ENCODE results near the gene CD9.

The CD9 gene

DNA sequence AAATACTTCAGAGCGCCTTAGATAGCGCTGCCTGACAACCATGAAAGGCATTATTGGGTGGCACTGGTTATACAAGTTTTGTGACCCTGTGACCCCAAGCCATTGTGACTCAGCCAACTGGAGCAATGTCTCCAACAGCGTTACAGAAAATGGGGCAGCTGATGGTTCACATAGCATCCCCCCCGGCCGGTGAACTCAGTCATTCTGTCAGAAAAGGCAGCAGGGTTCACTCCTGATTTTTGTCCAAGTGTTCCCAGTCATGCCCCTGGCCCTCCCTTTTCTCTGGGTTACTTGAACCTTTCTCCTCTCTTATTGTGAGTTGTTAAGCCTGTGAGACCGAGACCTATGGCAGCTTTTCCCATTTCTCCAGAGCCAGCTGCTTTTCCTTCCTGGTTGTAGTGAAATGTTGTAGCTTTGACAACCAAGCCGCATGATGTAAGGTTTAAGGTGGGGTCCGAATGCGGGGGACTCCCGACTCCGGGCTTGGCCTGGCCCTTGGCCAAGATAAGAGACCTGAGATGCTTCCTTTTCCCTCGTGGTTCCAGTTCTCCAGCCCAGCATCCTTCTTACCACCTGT, 22.0 kb downstream of the CD9 start:
- no peak for DNase-seq

DNA sequence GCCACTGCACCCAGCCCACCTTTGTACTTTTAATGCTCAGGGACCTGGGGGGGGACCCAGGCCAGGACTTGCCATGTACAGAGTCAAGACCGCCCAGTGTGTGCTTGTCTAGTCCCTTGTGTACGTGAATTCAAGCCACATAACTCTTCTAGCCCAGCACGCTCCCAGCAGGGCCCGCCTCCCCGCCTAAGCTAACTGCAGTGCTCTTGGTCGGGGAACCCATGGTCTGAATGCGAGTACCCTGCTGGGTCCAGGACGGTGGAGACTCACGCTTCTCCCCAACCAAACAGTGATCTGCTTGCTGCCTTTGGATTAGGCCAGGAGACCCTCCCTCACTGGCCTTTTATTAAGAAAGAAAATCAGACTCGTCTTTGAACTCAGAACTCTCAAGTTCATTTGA, 23.3 kb downstream of the CD9 start:
- no peak for DNase-seq

DNA sequence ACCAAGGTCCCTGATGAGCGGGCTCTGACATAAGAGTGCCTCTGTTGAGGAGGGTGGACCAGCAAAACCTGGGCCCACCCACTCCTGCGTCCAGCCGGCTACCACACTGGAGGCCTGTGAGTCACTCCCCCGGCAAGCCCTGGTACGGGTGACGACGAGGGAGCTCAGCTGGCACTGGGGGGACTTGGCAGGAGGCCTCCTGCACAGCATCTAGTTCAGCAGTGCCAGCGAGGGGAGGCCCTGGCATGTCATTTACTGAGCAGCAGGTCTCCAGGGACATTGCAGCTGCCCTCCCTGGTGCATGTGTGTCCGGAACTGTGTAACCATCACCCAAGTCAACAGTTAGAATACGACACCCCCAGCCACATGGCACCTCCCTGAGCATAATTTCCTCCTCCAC, 24.4 kb downstream of the CD9 start:
- DNase-seq: no peak

DNA sequence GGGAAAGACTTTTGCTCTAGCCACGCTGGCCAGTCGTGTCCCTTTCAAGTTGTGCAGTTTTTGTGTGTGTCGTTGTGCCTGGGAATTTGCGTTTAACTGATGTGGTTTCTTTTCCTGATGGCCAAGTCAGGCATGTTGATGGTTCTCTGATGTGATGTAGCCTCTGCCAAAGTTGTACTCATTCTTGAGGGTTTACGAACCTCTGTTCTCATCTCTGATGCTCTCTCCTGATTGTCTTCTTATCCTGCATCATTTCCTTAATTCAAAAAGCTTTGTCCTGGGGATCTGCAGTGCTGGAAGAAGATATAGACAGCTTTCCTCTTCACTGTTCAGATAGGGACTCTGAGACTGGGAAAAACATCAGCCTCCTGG, 25.4 kb downstream of the CD9 start:
- DNase-seq: no peak

DNA sequence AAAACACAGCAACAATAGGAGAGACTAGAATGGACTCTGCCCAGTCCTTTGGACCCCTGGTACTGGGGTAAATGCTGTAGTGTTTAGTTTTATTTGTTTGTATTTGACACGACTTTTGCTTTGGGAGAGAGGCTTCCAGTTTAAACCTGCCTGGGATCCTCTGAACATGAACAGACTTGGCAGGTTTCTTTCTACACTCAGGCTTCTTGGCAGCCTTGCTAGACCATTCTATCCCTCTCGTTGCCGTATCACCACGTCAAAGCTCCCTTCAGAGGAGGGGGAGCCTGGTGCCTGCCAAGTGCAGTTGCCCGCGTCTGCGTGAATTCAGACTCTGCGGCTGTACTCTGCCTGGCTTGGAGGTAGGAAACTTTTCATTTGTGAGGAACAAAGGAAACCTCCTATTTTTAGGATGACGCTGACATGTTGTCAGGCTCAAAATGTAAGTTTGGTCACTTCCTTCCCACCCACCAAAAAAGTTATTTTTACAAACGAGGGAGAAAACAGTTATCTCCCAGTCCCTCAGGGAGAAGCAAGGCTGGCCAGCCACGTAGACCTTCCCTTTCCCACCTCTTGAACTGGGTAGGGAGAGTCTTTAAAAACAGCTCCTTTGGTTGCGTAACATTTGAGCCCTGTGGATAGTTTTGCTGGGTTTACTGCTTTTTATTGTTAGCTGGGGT, 25.9 kb downstream of the CD9 start:
- no peak for DNase-seq

DNA sequence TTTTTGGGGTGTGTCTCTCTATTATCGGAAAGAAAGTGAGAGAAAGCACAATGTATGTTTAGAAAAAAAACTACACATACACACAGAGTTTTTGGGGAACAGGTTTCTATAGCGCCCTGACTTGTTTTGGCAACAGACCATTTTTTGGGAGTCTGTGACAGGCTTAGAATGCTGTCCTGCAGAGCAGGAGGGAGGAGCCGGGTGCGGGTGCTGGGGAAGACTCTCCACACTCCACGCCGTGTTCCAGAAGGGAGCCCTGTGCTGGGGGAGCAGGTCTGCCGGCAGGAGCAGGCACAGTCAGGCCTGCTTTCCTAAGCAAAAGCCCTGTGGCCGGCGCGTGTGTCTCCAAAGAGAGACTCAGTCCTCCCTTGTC, 26.5 kb downstream of the CD9 start:
- DNase-seq: no peak

DNA sequence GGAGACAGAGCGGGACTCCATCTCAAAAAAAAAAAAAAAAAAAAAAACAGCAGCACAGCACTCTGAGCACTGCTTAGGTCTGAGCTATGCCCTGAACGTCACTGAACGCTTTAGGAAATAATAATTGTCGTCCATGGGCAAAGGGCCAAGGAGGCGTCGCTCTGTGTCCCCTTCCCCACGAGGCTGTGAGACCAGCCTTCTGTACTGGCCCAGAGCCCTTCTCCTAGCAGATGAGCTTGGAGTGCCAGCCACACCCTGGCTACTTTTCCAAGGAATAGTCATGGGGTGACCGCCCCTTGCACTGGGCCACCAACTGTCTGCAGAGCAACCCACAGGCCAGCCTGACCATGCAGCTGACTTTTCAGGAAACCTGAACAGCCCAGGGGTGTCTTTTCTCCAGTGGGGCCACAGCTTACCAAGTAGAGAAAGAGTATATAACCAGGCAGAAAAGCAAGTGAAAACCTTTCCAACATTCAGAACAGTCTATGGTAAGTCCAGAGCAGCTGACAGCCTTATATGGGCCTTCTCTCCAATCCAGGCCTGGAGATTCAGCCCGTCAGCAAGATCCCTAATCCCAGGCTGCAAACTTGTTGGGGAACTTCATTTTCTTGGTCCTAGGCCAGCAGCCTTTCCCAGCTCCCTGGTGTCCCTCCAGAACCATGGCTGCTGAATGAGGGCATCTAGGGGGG, 28.5 kb downstream of the CD9 start:
- no peak for DNase-seq

DNA sequence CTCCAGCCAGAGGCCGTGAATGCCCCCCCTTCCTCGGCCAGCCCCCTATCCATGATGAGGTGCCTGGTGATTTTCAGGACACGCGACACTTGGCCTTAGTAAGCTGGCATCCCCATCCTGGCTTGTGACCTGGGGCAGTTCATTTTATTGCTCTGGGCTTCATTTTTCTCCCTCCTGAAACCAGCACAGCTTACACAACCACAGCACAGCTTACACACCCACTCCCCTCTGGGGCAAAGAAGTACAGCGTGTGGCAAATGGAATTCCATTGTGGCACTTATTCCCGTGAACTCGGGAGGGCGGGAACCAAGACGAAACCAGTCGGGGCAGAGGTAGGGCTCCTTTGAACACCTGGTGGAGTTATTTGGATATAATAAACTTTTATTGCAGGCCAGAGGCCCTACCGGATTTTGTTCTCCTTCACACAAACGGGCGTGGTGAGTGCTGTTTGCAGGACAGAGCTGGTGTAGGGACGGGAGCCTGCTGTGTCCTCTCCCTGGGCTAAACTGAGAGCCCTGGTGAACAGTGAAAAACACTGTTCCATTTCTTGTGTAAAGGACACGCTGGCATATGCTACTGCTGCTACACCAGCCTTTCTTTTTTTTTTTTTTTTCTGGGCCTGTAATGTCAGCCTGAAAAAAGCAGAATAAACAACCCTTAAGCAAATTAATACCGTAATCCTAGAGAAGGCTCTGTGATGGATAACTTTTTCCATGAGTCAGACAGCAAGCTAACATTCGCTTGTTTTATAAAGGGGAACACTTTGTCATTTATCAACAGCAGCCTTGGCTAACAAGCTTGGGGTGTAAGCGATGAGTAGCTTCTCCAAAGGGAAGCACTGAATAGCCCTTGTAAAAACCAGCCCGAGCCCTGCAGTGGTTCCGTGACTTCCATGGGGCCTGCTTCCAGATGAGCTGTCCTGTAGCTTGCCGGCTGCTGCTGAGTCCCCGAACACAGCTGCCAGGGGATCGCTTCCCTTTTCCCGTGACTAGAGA, 29.3 kb downstream of the CD9 start:
- no peak for DNase-seq

DNA sequence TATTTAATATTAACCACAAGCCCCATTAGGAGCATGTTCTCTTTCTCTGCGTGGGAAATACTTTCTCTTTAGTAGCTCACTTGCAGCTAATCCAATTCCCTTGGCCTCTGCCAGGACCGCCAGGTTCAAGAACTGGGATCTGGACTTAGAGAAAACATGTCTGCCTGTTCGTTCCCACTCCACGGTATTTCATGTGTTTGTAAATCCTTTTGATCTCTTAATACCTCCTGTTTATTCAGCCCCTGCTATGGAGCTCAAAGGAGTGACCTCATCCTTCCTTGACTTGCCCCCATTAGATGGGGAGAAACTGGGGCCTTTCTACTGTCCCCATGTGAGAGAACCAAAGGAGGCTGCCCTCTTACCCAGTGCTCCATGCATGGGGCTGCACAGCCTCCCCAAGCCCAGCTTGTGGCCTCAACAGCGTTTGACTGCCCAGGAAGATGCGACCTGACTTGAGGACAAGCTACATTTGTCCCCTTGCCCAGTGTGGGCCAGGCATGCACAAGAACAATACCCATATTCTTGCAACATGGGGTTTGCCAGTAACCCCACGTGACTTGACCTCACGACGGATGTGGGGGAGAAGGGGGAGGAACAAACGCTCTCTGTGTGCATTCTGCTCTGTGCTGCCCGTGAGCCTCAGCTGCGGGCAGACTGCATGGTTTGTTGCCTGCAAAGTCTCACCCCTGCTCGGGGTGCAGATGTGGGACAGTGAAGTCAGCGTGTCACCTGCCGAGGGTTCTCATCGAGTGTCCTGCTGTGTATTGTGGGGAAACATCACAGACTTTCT, 30.3 kb downstream of the CD9 start:
- DNase-seq: no peak

DNA sequence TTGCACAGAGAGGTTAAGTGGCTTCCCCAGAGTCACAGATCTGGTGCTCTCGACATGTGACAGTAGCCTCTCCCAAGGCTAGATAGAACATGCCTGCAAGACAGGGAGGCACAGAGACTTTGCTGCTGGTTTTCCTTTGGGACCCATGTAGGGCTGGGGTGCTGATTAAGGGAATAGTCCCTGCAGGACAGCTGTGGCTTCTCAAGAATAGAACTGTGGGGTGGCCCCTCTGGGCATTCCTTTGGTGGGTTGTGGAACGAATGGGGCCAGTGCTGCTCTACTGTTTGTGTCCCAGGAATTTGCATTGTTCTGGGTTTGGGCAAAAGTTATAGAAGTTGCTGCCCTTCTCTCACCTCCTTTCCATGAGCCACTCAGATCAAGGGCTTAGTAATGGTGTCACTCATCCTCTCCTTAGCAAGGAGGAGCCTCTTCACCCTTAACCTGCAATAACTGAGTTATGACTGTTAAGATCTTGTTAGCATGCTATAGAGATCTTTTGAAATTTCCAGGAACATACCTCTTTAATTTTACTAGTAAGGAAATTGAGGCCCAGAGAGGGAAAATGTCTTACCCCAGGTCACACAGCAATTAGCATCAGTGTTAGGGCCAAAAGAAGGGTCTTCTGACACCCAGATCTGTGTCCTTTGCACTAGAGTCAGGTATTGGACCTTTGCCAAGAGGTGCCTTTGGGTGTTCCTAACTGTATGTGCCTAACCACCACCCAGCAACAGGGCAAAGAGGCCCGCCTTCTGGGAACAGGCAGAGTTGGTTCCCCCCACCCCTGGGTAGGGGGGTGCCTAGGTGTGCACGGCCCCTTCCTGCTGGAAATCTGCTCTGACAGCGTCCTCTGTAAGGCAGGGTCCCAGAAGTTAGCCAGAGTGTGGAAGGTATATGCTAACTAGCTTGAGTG, 31.4 kb downstream of the CD9 start:
- no peak for DNase-seq

DNA sequence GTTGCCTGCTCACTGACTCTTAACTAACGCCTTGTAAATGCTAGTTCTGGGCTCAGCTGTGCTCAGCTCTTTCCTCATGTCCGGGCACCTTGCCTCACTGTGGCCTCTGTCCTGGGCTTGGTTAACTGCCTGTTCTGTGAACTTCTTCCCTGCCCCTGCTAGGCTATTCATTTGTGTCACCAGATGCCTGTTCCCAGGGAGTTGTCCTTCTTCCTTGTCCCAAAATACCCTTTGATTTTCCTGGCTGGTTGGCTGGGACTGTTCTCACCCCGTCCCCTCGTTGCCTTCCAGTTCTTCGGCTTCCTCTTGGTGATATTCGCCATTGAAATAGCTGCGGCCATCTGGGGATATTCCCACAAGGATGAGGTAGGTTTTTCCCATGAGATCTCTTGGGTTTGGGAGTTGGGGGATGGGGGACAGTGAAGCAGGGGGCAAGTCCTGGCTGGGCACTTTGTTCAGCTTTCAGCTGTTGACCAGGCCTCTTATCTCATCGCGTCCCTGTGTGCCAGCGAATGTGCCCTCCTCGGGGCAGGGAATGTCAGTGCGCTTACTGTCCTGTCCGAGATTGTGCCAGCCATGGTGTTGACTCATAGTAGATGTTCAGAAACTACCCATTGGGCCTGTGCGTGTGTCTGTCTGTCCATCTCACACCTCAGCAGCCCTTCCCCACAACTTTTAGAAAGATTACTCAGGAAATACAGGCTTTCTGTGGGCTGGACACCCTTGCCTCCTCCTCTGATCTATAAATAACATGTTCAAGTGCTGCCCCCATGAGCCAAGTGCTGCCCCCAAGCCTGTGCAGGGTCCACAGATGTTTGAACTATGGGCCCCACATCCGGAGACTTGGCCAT, 33.1 kb downstream of the CD9 start:
- DNase-seq: no peak

DNA sequence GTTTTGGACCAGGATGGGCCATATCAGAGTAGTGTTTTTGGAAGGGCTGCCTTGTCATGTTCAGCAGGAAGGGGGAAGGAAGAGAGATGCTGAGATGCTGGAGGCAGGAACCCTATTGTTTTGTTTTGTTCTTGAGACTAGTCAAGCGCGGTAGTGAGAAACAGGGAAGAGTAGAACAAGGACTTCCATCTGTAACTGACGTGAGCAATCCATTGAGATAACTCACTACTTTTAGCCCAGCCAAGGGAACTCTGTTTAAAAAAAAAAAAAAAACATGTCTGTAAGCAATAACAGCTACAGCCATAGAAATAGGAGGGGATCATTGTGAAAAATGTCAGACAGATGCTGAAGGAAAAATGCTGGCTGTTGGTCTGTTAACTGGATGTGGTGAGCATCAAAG, 34.0 kb downstream of the CD9 start:
- no peak for DNase-seq

DNA sequence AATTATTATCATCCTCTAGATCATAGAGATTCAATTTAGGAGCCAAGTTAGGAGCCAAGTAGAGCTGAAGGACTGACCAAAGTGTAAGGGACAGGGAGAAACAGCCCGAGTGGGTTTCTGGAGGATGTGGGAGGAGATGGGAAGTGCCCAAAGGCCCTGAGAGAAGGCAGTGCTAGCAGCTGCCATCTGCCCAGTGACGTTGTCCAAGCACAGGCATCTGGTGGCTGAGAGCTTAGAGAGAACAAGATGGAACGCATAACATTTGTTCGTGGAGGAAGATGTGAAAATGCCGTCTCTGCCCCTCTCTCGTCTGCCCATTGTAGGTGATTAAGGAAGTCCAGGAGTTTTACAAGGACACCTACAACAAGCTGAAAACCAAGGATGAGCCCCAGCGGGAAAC, 34.7 kb downstream of the CD9 start:
- DNase-seq: no peak

DNA sequence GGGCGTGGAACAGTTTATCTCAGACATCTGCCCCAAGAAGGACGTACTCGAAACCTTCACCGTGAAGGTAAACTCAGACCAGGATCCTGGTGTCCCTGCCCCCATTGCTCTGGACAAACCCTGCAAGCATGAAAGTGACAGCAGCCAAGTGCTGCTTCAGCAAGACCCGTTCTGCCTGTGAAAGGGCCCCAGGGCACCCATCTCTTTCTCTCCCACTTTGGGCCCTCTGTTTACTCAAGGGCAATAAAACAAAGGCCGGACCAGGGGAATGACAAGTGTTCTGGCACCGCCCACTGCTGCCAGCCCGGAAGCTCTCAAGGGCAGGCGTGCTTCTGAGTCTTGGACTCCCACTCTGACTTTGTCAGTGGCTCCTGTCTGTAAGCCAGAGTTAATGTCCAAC, 35.3 kb downstream of the CD9 start:
- DNase-seq: no peak

DNA sequence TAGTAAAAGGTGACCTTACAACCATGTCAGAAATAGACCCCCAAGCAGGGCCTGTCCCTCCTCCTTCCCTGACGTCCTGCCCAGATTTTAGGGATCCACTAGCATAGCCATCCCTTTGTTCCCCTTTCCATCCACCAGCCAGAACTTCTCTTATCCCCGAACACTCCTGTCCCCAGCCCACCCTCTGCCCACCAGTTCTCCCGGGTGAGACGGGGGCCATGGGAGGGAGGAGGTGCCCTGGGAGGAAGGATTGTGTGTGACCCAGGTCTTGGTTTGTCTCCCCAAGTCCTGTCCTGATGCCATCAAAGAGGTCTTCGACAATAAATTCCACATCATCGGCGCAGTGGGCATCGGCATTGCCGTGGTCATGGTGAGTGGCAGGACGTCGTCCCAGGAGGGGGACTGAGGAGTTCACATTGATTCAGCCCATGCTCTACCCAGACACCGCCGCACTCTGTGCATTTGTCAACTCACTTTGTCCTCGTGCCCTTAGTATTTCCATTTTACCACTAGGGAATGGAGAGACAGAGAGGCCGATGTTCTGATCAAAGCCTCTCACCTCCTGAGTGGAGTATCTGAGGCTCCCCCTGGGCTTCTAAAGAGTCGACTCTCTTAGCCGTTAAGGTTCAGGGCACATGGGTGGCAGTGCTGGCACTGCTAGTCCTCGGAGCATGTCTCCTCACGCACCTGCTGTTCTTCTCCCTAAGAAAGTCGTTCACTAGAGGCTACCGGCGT, 35.9 kb downstream of the CD9 start:
- no peak for DNase-seq

DNA sequence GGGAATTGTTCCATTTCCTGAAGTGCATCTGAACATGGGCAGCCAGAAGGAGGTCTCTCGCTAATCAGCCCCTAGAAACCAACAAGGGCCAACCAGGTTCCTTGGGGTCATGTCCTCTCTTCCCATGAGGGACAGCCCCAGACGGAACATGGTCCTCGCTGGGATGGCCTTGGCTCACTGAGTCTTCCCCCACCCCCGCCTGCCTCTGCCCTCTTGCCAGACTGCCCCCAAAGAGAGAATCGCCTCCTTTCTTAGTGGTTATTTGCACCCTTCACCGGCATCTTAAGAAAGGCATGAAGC, 36.4 kb downstream of the CD9 start:
- no peak for DNase-seq

DNA sequence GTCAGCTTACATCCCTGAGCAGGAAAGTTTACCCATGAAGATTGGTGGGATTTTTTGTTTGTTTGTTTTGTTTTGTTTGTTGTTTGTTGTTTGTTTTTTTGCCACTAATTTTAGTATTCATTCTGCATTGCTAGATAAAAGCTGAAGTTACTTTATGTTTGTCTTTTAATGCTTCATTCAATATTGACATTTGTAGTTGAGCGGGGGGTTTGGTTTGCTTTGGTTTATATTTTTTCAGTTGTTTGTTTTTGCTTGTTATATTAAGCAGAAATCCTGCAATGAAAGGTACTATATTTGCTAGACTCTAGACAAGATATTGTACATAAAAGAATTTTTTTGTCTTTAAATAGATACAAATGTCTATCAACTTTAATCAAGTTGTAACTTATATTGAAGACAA, 37.6 kb downstream of the CD9 start:
- no peak for DNase-seq

DNA sequence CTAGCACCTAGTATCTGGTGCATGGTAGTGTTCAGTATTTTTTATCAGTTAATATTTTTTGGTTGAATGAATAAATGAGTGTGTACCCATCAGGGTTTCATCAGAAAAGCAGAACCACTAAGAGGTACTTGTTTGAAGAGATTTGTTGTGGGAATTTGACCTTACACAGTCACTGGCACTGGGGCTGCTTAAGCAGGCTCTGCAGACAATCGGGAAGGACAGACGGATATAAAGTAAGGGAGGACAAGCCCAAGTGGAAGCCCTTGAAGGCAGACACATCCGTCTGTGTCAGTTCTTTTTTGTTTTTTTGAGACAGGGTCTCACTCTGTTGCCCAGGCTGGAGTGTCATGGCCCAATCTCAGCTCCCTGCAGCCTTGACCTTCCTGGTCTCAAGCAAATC, 38.7 kb downstream of the CD9 start:
- DNase-seq: no peak

DNA sequence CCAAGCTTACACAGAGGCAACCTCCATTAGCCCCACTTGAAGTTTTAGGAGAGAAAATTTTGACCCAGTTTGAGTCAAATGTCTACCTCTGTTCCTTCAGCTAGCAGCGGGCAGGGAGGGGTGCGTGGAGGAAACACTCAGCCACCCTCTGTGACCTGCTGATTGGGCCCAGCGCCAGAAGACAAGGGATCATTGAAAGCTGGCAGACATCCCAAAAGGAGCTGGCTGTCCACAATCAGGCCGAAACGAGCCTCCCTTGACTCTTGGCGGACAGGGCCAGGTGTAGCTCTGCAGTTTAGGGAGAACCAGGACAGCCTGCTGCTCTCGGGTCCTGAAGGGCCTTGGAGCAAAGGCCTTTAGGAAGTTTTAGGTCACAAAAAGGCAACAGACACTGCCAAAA, 41.3 kb downstream of the CD9 start:
- DNase-seq: no peak

DNA sequence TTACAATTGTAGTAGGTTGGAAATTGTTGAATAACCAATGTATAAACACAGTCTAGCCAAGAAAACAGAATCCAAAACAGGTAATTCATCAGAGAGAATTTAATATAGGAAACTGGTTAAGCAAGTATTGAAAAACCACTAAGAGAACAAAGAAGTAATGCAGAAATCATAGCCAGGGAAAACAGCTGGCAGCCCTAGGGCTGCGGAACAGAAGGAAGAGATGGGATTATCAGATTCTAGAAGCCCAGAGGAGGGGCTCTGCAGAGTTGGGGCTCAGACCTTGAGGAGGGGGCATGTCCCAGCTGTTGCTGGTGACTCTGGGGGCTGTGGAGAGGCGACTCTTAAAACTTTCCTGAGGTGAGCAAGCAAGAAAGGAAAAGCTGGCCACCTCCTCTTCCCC, 49.4 kb downstream of the CD9 start:
- DNase-seq: no peak
